Measurements from ENCODE around the gene MAP2K3. TPM values are rescaled to one million over a fixed set of nuclear protein-coding genes. Genes with fewer than 3 reads are reported as not detected.

The MAP2K3 gene
- total RNA-seq, 6 experiments from 2014 or later = 22.6 to 80.7 (median 60.7) TPM

DNA sequence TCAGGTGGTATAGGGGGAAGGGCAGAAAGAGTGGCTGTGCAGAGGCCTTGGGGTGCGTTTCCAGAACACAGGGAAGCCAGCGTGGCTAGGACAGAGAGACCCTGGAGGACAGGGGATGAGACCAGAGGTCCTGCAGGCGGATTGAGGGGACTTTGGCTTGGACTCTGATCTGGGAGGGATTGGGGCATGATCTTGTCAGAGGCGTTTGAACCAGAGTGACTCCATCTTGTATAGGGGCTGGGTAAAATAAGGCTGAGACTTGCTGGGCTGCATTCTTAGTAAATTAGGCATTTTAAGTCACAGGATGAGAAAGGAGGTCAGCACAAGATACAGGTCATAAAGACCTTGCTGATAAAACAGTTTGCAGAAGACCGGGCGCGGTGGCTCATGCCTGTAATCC, 25.9 kb upstream of the MAP2K3 start:
- H3K27ac ChIP-seq = no peak overlapping the region
- no peaks in the 10 kb centered on the region for H3K4me1 ChIP-seq
- DNase-seq (no peak), ATAC-seq (no peak)
- H3K36me3 ChIP-seq = no peaks in the 10 kb centered on the region
- intact Hi-C loops (cut with DNase I) = loop anchor here in 1 of 2 donors (10.0 kb wide), 1 partner anchor 134 kb away; the partner anchor contains the start of gene DHRS7B
- H3K4me3 ChIP-seq = no peak overlapping the region
- TF ChIP-seq, protein P1, sequence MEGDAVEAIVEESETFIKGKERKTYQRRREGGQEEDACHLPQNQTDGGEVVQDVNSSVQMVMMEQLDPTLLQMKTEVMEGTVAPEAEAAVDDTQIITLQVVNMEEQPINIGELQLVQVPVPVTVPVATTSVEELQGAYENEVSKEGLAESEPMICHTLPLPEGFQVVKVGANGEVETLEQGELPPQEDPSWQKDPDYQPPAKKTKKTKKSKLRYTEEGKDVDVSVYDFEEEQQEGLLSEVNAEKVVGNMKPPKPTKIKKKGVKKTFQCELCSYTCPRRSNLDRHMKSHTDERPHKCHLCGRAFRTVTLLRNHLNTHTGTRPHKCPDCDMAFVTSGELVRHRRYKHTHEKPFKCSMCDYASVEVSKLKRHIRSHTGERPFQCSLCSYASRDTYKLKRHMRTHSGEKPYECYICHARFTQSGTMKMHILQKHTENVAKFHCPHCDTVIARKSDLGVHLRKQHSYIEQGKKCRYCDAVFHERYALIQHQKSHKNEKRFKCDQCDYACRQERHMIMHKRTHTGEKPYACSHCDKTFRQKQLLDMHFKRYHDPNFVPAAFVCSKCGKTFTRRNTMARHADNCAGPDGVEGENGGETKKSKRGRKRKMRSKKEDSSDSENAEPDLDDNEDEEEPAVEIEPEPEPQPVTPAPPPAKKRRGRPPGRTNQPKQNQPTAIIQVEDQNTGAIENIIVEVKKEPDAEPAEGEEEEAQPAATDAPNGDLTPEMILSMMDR (IDR thresholded peaks at IDR 0.05) = no peak
- no peak for TF ChIP-seq POLR2A (IDR thresholded peaks at IDR 0.05)
- no peaks in the 10 kb centered on the region for H3K27me3 ChIP-seq
- WGBS (ENCODE audit: insufficient coverage, low coverage, low lambda C conversion rate, missing lambda C conversion rate) = 86% methylated on average over 7 of the region's 7 CpGs
- no peaks in the 10 kb centered on the region for H3K9me3 ChIP-seq

DNA sequence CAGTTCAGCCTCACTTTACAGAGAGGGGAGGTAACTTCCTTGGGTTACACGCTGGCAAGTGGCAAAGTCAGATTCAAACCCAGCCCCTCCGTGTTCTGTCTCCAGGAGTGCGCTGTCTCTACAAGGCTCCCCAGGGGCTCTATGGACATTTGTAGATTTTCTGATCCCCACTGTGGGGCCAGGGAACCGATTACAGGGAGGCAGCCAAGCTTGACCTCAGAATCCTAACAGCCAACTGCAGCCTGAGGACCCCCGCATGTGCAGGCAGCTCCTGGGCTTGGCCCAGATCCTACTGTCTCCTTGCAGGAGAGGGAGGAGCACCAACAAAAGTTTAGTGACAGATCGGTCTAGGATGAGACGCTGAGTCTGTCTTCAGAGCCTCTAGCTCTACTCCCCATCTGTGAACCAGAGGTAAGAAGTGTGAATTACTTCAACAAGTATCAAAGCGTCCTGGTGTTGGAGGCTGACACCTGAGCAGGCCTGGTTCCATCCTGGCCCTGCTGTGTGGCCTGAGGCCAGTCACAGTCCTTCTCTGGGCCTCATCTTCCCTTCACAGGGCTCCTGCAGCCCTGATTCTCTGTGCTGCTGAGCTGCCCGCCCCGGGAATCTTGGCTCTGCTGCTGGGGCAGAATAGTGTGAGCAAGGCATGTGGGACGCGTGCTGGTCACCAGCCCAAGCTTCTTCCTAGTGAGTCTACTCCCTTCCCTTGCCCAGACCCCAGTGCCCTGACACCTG, 22.1 kb upstream of the MAP2K3 start:
- no peaks in the 10 kb centered on the region for H3K9me3 ChIP-seq
- no peaks in the 10 kb centered on the region for H3K36me3 ChIP-seq
- no peaks in the 10 kb centered on the region for H3K4me1 ChIP-seq
- intact Hi-C loops (cut with DNase I) = no loop called here
- DNase-seq = no peak
- no peaks in the 10 kb centered on the region for H3K27me3 ChIP-seq
- no peak overlapping the region for H3K4me3 ChIP-seq
- H3K27ac ChIP-seq = no peak overlapping the region
- TF ChIP-seq, protein P1 (IDR thresholded peaks at IDR 0.05) = no peak
- no peak for TF ChIP-seq POLR2A (IDR thresholded peaks at IDR 0.05)
- no peak for ATAC-seq
- 56% methylated on average over 3 of the region's 12 CpGs for WGBS (ENCODE audit: insufficient coverage, low coverage, low lambda C conversion rate, missing lambda C conversion rate)

DNA sequence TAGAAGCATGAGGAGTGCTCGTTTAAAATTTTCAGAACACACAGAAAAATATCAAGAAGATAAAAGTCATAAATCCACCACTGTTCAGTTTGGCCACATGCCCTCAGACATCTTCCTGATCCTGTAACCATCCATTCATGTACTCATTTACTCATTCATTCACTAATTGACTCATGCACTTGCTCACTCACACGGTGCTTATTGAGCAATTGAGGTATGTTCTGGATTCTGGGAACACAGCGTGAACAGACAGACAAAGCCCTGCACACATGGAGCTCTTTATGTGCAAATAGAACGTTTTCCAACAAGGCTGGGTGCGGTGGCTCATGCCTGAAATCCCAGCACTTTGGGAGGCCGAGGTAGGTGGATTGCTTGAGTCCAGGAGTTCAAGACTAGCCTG, 21.1 kb upstream of the MAP2K3 start:
- H3K4me3 ChIP-seq = no peak overlapping the region
- H3K9me3 ChIP-seq = no peaks in the 10 kb centered on the region
- no peak for TF ChIP-seq POLR2A (IDR thresholded peaks at IDR 0.05)
- TF ChIP-seq, protein P1 (IDR thresholded peaks at IDR 0.05) = no peak
- ATAC-seq (no peak), DNase-seq (no peak)
- H3K27me3 ChIP-seq = no peaks in the 10 kb centered on the region
- intact Hi-C loops (cut with DNase I) = no loop called here
- 62% methylated on average over 6 of the region's 6 CpGs for WGBS (ENCODE audit: insufficient coverage, low coverage, low lambda C conversion rate, missing lambda C conversion rate)
- no peaks in the 10 kb centered on the region for H3K4me1 ChIP-seq
- no peak overlapping the region for H3K27ac ChIP-seq
- no peaks in the 10 kb centered on the region for H3K36me3 ChIP-seq

DNA sequence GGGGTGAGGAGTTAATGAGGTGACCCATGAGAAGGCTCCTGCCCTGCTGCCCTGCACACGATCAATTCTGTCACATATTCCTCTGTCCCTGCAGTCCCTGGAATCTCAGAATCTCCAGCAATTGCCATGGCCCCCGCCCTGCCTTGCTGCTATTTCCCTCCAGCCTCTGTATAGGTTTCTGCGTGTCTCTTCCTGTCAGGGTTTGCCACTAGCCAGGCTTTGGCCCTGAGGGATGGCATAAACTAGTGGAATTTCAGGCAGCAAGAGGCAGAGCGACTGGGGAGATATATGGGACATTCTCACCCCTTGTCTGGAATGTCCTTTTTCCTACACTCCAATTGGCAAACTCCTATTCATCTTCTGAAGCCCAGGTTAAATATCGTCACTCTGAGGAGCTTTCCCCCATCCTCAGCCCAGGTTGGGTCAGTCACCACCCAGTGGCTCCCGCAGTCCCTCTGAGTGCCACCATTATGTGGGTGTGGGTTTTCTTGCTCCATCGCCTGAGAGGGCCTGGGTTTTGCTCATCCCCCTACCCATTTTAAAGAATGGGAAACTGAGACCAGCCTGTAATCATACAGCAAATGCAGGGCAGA, 15.8 kb upstream of the MAP2K3 start:
- no peaks in the 10 kb centered on the region for H3K36me3 ChIP-seq
- ATAC-seq = no peak
- no peak overlapping the region for H3K27ac ChIP-seq
- no peaks in the 10 kb centered on the region for H3K4me1 ChIP-seq
- TF ChIP-seq POLR2A (IDR thresholded peaks at IDR 0.05) = no peak
- TF ChIP-seq, protein P1 (IDR thresholded peaks at IDR 0.05) = no peak
- no peaks in the 10 kb centered on the region for H3K9me3 ChIP-seq
- WGBS (ENCODE audit: insufficient coverage, low coverage, low lambda C conversion rate, missing lambda C conversion rate) = 70% methylated on average over 2 of the region's 7 CpGs
- no peaks in the 10 kb centered on the region for H3K27me3 ChIP-seq
- DNase-seq = no peak
- intact Hi-C loops (cut with DNase I) = no loop called here
- no peak overlapping the region for H3K4me3 ChIP-seq

Data from right lobe of liver (tissue), 6 donors.